CD4-positive, alpha-beta T cell (primary cell): ENCODE measurements around the gene POLR1F. TPM values are rescaled to one million over a fixed set of nuclear protein-coding genes. Genes with fewer than 3 reads are reported as not detected.

ENCODE experiments used
- ATAC-seq: fragments of 200-7000 bp; cut with Tn5 transposase; one replicate; pipeline ENCODE4 v1.10.0; 2022; ENCODE audit warnings: mild to moderate bottlenecking; ENCODE audit not compliant: poor library complexity
- CTCF ChIA-PET: fragments of 350-600 bp; sonication (Branson Sonifier 250); formaldehyde crosslinking; loops from one replicate; lab custom pipeline; 2021; ENCODE audit warnings: antibody characterized with exemption, inconsistent platforms; lab: Charles Lee
- POLR2A ChIA-PET: fragments of 350-600 bp; sonication (Branson Sonifier 250); formaldehyde crosslinking; loops from one replicate; lab custom pipeline; 2021; ENCODE audit warnings: antibody characterized with exemption, inconsistent platforms; lab: Charles Lee
- DNase-seq, 14 experiments: peaks; one replicate each; pipeline ENCODE4 v3.0.0-alpha.2; 2013 to 2020; ENCODE audit warnings: mixed read lengths in 2 of 14
- H3K27ac ChIP-seq, 2 donors: one replicate each; pipeline versions ENCODE4 v1.5.1 to v1.7.0; 2013; ENCODE audit warnings: low read length in 2 of 2, low read depth in 1 of 2, mild to moderate bottlenecking in 1 of 2
- H3K27me3 ChIP-seq, 2 experiments: 1 replicate in 1 of 2; 2 replicates in 1 of 2; pipeline versions ENCODE4 v1.6.1 to v1.7.0; 2013; ENCODE audit warnings: low read length in 2 of 2, control low read depth in 1 of 2, mild to moderate bottlenecking in 1 of 2, moderate library complexity in 1 of 2; ENCODE audit not compliant: insufficient read depth in 2 of 2, control insufficient read depth in 1 of 2
- H3K36me3 ChIP-seq: one replicate; pipeline ENCODE4 v1.6.1; 2013; ENCODE audit warnings: low read length, control low read depth; ENCODE audit not compliant: insufficient read depth
- H3K4me1 ChIP-seq: one replicate; pipeline ENCODE4 v1.6.1; 2013; ENCODE audit warnings: low read length, control low read depth; ENCODE audit not compliant: insufficient read depth
- H3K4me3 ChIP-seq: one replicate; pipeline ENCODE4 v1.5.1; 2013; ENCODE audit warnings: mild to moderate bottlenecking, low read length, moderate library complexity
- H3K9me3 ChIP-seq, 2 experiments: 1 replicate in 1 of 2; 2 replicates in 1 of 2; pipeline versions ENCODE4 v1.6.1 to v1.7.0; 2013; ENCODE audit warnings: low read length in 2 of 2, mild to moderate bottlenecking in 2 of 2, control low read depth in 1 of 2, moderate library complexity in 1 of 2; ENCODE audit not compliant: control insufficient read depth in 1 of 2, insufficient read depth in 1 of 2
- H3K27ac Mint-ChIP-seq: one replicate; pipeline ENCODE4 v1.8.0; 2020; ENCODE audit warnings: mixed read lengths
- H3K27me3 Mint-ChIP-seq: one replicate; pipeline ENCODE4 v1.8.0; 2021; ENCODE audit warnings: mixed read lengths
- H3K36me3 Mint-ChIP-seq: one replicate; pipeline ENCODE4 v1.8.0; 2021; ENCODE audit warnings: low read depth, mixed read lengths
- H3K4me1 Mint-ChIP-seq: one replicate; pipeline ENCODE4 v1.8.0; 2021; ENCODE audit warnings: low read depth, mixed read lengths
- H3K4me3 Mint-ChIP-seq: one replicate; pipeline ENCODE4 v1.8.0; 2020; ENCODE audit warnings: mild to moderate bottlenecking, mixed read lengths
- H3K9me3 Mint-ChIP-seq: one replicate; pipeline ENCODE4 v1.8.0; 2020; ENCODE audit warnings: mixed read lengths
- CTCF ChIP-seq: fragments of 200-600 bp; IDR thresholded peaks from one replicate; pipeline ENCODE4 v1.8.0; 2022; ENCODE audit warnings: antibody characterized with exemption, mild to moderate bottlenecking
- intact Hi-C, 2 experiments: fragments of 100-400 bp; cut with DNase I in 1 of 2; cut with micrococcal nuclease in 1 of 2; formaldehyde crosslinking; loops; one replicate each; pipeline versions ENCODE4 v1.15.1 to v1.9.0; 2023 to 2025; cut with DNase I, micrococcal nuclease
- total RNA-seq, 174 experiments: library from RNA in 2 of 174; stranded (reverse) in 2 of 174; gene quantifications; one replicate each; pipeline ENCODE4 v1.2.3 and lab custom pipeline; 2021 to 2026

Gene POLR1F
- total RNA-seq, 2 experiments from 2014 or later: 31.7 to 32.2 TPM

- ChIA-PET CTCF (no interaction called here), POLR2A (no interaction called here)
- Histone ChIP-seq H3K4me3 (no peak overlapping the region), H3K9me3 (no peaks in the 10 kb centered on the region), H3K4me1 (no peaks in the 10 kb centered on the region), H3K36me3 (no peaks in the 10 kb centered on the region), H3K27ac (no peak overlapping the region), H3K27me3 (no peaks in the 10 kb centered on the region)
- no peaks in the 10 kb centered on the region for H3K36me3 Mint-ChIP-seq
- no peak overlapping the region for H3K4me3 Mint-ChIP-seq
- no peak overlapping the region for H3K27ac Mint-ChIP-seq
- H3K27me3 Mint-ChIP-seq: no peaks in the 10 kb centered on the region
- no peak for ATAC-seq
- no peak for DNase-seq
- H3K9me3 Mint-ChIP-seq: no peaks in the 10 kb centered on the region
- TF ChIP-seq CTCF: no peak
- H3K4me1 Mint-ChIP-seq: no peaks in the 10 kb centered on the region
- intact Hi-C loops: no loop called here
Measured at GRCh38 chr7:19675816-19676215, 33.0 kb downstream of the POLR1F start.

GRCh38 chr7:19674266-19674960, 34.4 kb downstream of the POLR1F start:
- ChIA-PET CTCF (no interaction called here), POLR2A (no interaction called here)
- TF ChIP-seq CTCF: no peak
- Mint-ChIP-seq H3K36me3 (no peaks in the 10 kb centered on the region), H3K9me3 (no peaks in the 10 kb centered on the region), H3K4me1 (no peaks in the 10 kb centered on the region), H3K4me3 (no peak overlapping the region), H3K27me3 (no peaks in the 10 kb centered on the region), H3K27ac (no peak overlapping the region)
- no peaks in the 10 kb centered on the region for H3K36me3 ChIP-seq
- ATAC-seq (no peak), DNase-seq (no peak)
- H3K27ac ChIP-seq: no peak overlapping the region
- no peak overlapping the region for H3K4me3 ChIP-seq
- no peaks in the 10 kb centered on the region for H3K4me1 ChIP-seq
- H3K27me3 ChIP-seq: no peaks in the 10 kb centered on the region
- H3K9me3 ChIP-seq: no peaks in the 10 kb centered on the region
- intact Hi-C loops: no loop called here

GRCh38 chr7:19670806-19671205, 38.0 kb downstream of the POLR1F start:
- Histone ChIP-seq H3K36me3 (no peaks in the 10 kb centered on the region), H3K9me3 (no peaks in the 10 kb centered on the region), H3K27ac (no peak overlapping the region), H3K27me3 (no peaks in the 10 kb centered on the region), H3K4me1 (no peaks in the 10 kb centered on the region), H3K4me3 (no peak overlapping the region)
- Mint-ChIP-seq H3K4me1 (no peaks in the 10 kb centered on the region), H3K9me3 (no peaks in the 10 kb centered on the region), H3K4me3 (no peak overlapping the region), H3K27me3 (no peaks in the 10 kb centered on the region), H3K27ac (no peak overlapping the region), H3K36me3 (no peaks in the 10 kb centered on the region)
- no peak for DNase-seq
- no peak for TF ChIP-seq CTCF
- ATAC-seq: no peak
- POLR2A ChIA-PET: no interaction called here
- intact Hi-C loops: no loop called here
- CTCF ChIA-PET: no interaction called here
